CD4-positive, alpha-beta T cell treated with Interferon alpha-2 for 1 hour (primary cell): ENCODE results near the gene ASTN2.
"Not testable (repeated sequence)": the region's sequence is repeated elsewhere in the genome, so short reads cannot be mapped to it uniquely, and the experiment has no call there.

Source experiments
- DNase-seq, 2 donors: peaks; one replicate each; pipeline ENCODE4 v3.0.0-alpha.2; 2020 to 2022

The ASTN2 gene

GRCh38 chr9:116842658-116843057 lies 572.2 kb downstream of the ASTN2 start:
- no peak for DNase-seq

- DNase-seq = not testable (repeated sequence)
Measured at GRCh38 chr9:116838468-116838867, 576.4 kb downstream of the ASTN2 start.

- no peak for DNase-seq
Measured at GRCh38 chr9:116837018-116837989, 577.6 kb downstream of the ASTN2 start.

- DNase-seq = not testable (repeated sequence)
Measured at GRCh38 chr9:116830321-116830720, 584.5 kb downstream of the ASTN2 start.

- no peak for DNase-seq
Measured at GRCh38 chr9:116821633-116822229, 593.1 kb downstream of the ASTN2 start.

- no peak for DNase-seq
Measured at GRCh38 chr9:116819116-116819515, 595.7 kb downstream of the ASTN2 start.

- DNase-seq = no peak
Measured at GRCh38 chr9:116817762-116818161, 597.1 kb downstream of the ASTN2 start.

GRCh38 chr9:116816484-116816883 lies 598.4 kb downstream of the ASTN2 start:
- DNase-seq = no peak

- DNase-seq = no peak
Measured at GRCh38 chr9:116815835-116816234, 599.0 kb downstream of the ASTN2 start.

- DNase-seq = no peak
Measured at GRCh38 chr9:116813031-116813300, 601.9 kb downstream of the ASTN2 start.

- DNase-seq = no peak
Measured at GRCh38 chr9:116812231-116813030, 602.4 kb downstream of the ASTN2 start.

- no peak for DNase-seq
Measured at GRCh38 chr9:116809656-116810055, 605.2 kb downstream of the ASTN2 start.

GRCh38 chr9:116806075-116806474 lies 608.8 kb downstream of the ASTN2 start:
- no peak for DNase-seq

GRCh38 chr9:116800885-116801284 lies 614.0 kb downstream of the ASTN2 start:
- DNase-seq = no peak

GRCh38 chr9:116800074-116800473 lies 614.8 kb downstream of the ASTN2 start:
- DNase-seq = no peak

GRCh38 chr9:116798521-116798920 lies 616.3 kb downstream of the ASTN2 start:
- DNase-seq = no peak

- DNase-seq = no peak
Measured at GRCh38 chr9:116797276-116797675, 617.6 kb downstream of the ASTN2 start.

- DNase-seq = no peak
Measured at GRCh38 chr9:116796669-116797068, 618.2 kb downstream of the ASTN2 start.

GRCh38 chr9:116795821-116796220 lies 619.0 kb downstream of the ASTN2 start:
- DNase-seq = no peak

- no peak for DNase-seq
Measured at GRCh38 chr9:116792271-116792670, 622.6 kb downstream of the ASTN2 start.

GRCh38 chr9:116791326-116791725 lies 623.5 kb downstream of the ASTN2 start:
- no peak for DNase-seq

GRCh38 chr9:116789081-116789480 lies 625.8 kb downstream of the ASTN2 start:
- DNase-seq = no peak

- DNase-seq = no peak
Measured at GRCh38 chr9:116786737-116787136, 628.1 kb downstream of the ASTN2 start.

GRCh38 chr9:116777116-116777515 lies 637.7 kb downstream of the ASTN2 start:
- no peak for DNase-seq
